OCI-LY3 (cell line): Measurements from ENCODE around the gene CAPZA3.

Experiments
- EZH2phosphoT487 ChIP-seq: fragments of 200-600 bp; shearing (Covaris generic); IDR thresholded peaks from 2 replicates; pipeline ENCODE4 v1.6.1; 2018; ENCODE audit warnings: antibody characterized with exemption, mixed run types, low read depth
- TF ChIP-seq, protein P1 (sequence below): fragments of 200-600, 300-600 bp; sonication (generic); IDR thresholded peaks from 2 replicates; pipeline ENCODE4 v1.5.1; 2014; ENCODE audit warnings: antibody characterized with exemption, low read length, low read depth

GRCh38 chr12:18749386-18749957 is 11.6 kb downstream of the CAPZA3 start:
- TF ChIP-seq, protein P1, sequence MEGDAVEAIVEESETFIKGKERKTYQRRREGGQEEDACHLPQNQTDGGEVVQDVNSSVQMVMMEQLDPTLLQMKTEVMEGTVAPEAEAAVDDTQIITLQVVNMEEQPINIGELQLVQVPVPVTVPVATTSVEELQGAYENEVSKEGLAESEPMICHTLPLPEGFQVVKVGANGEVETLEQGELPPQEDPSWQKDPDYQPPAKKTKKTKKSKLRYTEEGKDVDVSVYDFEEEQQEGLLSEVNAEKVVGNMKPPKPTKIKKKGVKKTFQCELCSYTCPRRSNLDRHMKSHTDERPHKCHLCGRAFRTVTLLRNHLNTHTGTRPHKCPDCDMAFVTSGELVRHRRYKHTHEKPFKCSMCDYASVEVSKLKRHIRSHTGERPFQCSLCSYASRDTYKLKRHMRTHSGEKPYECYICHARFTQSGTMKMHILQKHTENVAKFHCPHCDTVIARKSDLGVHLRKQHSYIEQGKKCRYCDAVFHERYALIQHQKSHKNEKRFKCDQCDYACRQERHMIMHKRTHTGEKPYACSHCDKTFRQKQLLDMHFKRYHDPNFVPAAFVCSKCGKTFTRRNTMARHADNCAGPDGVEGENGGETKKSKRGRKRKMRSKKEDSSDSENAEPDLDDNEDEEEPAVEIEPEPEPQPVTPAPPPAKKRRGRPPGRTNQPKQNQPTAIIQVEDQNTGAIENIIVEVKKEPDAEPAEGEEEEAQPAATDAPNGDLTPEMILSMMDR = no peak
- no peak for TF ChIP-seq EZH2phosphoT487
